HG03139 (cell line): ENCODE measurements around the gene CDK9.

Experiments used
- ATAC-seq: cut with Tn5 transposase; IDR thresholded peaks from one replicate; pipeline ENCODE4 v1.9.1; 2021; ENCODE audit not compliant: unreplicated experiment

CDK9 gene

GRCh38 chr9:127761491-127761956 is 24.3 kb upstream of the CDK9 start:
- ATAC-seq: no peak

DNA sequence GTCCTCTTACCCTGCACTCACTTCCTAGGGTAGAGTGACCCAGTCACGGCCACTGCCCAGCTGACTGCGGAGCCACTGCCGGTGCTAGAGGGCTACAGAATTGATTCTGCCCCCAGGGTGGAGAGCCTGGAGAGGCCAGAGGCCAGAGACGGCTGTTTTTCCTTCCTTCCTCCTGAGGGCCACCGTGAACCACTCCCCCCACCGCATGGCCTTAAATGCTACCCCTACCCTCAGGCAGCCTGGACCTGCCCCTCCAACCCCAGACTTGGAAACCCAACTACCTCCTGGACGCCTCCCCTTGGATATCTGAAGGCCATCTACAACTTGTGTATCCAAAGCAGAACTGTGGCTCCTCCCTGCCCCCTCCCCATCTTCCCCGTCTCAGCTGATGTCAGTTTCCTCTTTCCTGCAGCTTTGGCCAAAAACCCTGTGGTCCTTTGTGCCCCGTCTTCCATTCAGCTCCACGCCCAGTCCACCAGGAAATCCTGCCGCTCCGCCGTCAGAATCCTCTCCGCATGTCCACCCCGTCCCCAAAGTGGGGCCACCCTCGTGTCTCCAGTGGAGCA is 23.6 kb upstream of the CDK9 start:
- ATAC-seq: no peak

- ATAC-seq: no peak
These were observed 21.9 kb upstream of the CDK9 start for GRCh38 chr9:127763918-127764384.

DNA sequence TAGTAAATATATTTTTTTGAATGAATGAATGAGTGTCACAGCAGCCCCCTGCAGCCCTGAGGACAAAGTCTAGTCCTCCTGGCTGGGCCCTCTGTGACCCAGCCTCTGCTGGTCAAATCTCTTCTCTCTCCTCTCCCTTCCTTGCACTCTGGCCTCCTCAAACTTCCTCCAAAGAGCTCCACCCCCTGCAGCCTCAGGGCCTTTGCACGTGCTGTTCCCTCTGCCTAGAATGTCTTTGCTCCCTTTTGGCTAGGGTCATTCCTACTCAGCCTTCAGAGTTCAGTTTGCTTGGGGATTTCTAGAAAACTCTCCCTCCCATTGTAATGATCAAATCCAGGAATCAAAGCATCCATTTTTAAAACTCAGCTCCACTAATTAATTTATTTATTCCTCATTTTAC is 20.4 kb upstream of the CDK9 start:
- no peak for ATAC-seq

- no peak for ATAC-seq
These were observed 18.4 kb upstream of the CDK9 start for GRCh38 chr9:127767410-127767809.

DNA sequence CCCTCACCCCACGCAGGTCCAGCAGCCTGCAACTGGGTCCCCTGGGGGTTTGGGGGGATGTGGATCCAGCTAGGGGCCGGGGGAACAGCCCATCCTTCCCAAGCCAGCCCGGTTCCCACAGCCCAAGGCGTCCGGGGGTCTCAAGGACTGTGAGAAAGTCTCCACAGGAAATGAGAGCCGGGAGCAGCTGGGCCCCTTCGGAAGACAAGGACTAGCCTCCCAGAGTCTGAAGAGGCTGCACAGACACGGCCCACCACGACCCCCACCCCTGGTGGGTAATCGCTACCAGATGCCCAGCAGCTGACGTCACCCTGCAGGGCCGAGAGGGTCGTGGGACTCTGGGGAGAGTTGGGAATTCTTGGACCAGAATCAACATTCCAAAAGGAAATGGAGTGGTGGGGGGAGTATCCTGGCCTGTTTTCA is 17.9 kb upstream of the CDK9 start:
- ATAC-seq: no peak

DNA sequence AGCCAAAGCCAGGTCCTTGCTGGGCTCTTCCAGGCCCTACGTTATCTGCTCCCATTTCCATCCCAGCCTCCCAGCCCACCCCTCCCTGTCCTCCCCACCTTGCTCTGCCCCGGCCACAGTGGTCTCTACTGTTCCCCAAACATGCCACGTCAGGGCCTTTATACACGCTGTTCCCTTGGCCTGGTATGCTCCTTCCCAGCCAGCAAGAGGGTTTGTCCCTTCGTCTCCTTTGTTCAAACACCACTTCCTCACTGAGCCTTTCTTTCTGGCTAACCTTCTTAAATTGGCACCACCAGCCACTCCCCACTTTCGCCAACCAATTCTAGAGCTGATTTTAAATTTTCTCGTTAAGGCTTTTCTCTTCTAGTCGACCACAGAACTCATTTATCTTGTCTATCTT is 17.1 kb upstream of the CDK9 start:
- ATAC-seq: no peak

GRCh38 chr9:127769101-127769500 is 16.7 kb upstream of the CDK9 start:
- no peak for ATAC-seq

GRCh38 chr9:127769929-127770582 is 15.8 kb upstream of the CDK9 start:
- no peak for ATAC-seq

DNA sequence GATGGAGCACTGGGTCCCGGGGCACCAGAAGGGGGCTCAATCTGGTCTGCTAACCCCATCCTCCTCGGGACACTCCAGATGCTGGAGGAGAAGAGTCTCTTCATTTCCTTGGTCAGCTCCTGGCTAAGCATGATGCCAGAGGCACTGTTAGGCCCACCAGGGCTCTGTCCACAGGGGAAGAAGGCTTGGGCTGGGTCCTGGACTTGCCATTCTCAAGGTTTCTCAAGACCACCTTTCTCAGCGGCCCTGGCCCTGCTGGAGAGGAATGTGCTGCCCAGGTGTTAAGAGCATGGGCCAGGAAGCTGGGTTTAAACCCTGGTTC is 15.3 kb upstream of the CDK9 start:
- ATAC-seq: no peak

DNA sequence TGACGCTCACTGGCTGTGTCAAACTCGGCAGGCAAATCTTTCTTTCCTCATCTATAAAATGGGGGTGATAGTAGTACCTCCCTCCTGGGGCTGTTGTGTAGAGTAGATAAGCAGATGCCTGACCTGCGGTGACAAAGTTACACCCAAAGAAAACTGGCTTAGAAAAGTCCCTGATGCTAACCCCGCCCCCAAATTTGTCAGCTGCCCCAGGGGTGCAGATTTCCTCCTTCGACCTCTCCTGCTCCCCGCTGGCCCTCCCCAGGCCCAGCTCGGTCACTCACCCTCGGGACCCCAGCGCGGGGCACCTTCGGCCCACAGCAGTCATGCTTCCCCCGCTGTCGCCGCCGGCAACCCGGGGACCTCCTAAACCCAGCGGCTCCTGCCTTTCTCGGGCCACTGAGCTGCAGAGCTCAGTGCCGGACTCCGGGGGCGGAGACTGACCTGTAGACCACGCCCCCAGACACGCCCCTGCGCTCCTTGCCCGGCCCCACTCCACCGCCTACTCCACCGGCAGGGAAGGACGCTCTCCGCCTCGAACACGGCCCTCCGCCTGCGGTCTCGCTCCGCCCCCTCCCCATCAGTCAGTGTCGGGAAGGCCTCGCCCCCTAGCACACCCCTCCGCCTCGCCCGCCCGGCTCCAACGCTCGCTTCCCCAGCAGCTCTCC is 14.8 kb upstream of the CDK9 start:
- peak; percentile 90 for ATAC-seq

GRCh38 chr9:127771570-127772189 is 14.2 kb upstream of the CDK9 start:
- ATAC-seq: no peak

DNA sequence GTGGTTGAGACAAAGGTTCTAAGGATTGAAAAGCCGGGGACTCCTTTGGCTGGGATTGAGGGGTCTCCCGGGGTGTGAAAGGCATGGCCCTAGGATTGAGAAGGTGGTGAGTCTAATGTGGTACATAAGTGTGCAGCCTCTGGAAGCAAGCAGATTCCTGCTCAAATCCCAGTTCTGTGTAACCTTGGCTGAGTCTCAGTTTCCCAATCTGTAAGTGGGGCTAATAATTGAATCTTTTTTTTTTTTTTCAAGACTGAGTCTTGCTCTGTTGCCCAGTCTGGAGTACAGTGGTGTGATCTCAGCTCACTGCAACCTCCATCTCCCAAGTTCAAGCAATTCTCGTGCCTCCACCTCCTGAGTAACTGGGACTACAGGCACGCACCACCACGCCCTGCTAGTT is 13.2 kb upstream of the CDK9 start:
- ATAC-seq: no peak

- ATAC-seq: no peak
These were observed 12.6 kb upstream of the CDK9 start for GRCh38 chr9:127773272-127773671.

GRCh38 chr9:127773981-127774380 is 11.9 kb upstream of the CDK9 start:
- no peak for ATAC-seq

GRCh38 chr9:127776195-127776923 is 9.5 kb upstream of the CDK9 start:
- ATAC-seq: no peak

GRCh38 chr9:127776924-127777289 is 8.9 kb upstream of the CDK9 start:
- no peak for ATAC-seq

- ATAC-seq: no peak
These were observed 8.4 kb upstream of the CDK9 start for GRCh38 chr9:127777368-127777980.

- ATAC-seq: no peak
These were observed 7.3 kb upstream of the CDK9 start, which contains the start of gene SH2D3C for GRCh38 chr9:127778280-127779135. Gene SH2D3C (minus strand): TSS chr9:127778666. CDS start chr9:127778627, 39 bp downstream.
